Fibroblast of mammary gland (primary cell): Measurements from ENCODE around the gene PPP4C.
A peak's percentile ranks its signal among the peaks of the same experiment; 100 is the strongest.

Experiments
- DNase-seq: peaks from one replicate; pipeline ENCODE4 v3.0.0-alpha.2; 2010; ENCODE audit warnings: low read depth
- H3K4me3 ChIP-seq: 2 replicates; pipeline ENCODE4 v1.5.1; 2011; ENCODE audit warnings: low read depth, mild to moderate bottlenecking, low read length, moderate library complexity; ENCODE audit not compliant: control insufficient read depth
- CTCF ChIP-seq: conservative IDR thresholded peaks from 2 replicates; pipeline ENCODE4 v1.5.1; 2011; ENCODE audit warnings: low read depth, low read length, inconsistent platforms; ENCODE audit not compliant: control insufficient read depth, insufficient read depth

PPP4C gene

GRCh38 chr16:30065943-30066760, 9.6 kb upstream of the PPP4C start:
- DNase-seq: peak; percentile 64
- TF ChIP-seq CTCF: no peak
- peak overlapping the region; percentile 97 for H3K4me3 ChIP-seq

GRCh38 chr16:30066761-30067583, 8.8 kb upstream of the PPP4C start:
- no peak for TF ChIP-seq CTCF
- peak overlapping the region; percentile 97 for H3K4me3 ChIP-seq
- DNase-seq: no peak

- no peak for DNase-seq
- no peak for TF ChIP-seq CTCF
- peak overlapping the region; percentile 97 for H3K4me3 ChIP-seq
Observed at GRCh38 chr16:30067584-30067916, 8.2 kb upstream of the PPP4C start.

GRCh38 chr16:30068333-30068732, 7.5 kb upstream of the PPP4C start:
- no peak for DNase-seq
- no peak for TF ChIP-seq CTCF
- H3K4me3 ChIP-seq: no peak overlapping the region

- no peak overlapping the region for H3K4me3 ChIP-seq
- TF ChIP-seq CTCF: peak; percentile 44
Observed at GRCh38 chr16:30068750-30069610, 6.8 kb upstream of the PPP4C start.

More at GRCh38 chr16:30068750-30069610, 6.8 kb upstream of the PPP4C start:
- DNase-seq: peak; percentile 48
